IMR-90 (cell line): ENCODE data around the gene PRB3.

Source experiments
- BHLHE40 ChIP-seq: fragments of 150-350 bp; IDR thresholded peaks from 2 replicates; pipeline ENCODE4 v1.6.1; 2016; ENCODE audit warnings: mild to moderate bottlenecking, low read depth, low read length
- CTCF ChIP-seq: conservative IDR thresholded peaks from 2 replicates; pipeline ENCODE4 v1.5.1; 2012; ENCODE audit warnings: mild to moderate bottlenecking, low read depth, low read length, improper control_type of control experiment
- MAZ ChIP-seq: IDR thresholded peaks from 2 replicates; pipeline ENCODE4 v1.6.1; 2012; ENCODE audit warnings: low read depth, mild to moderate bottlenecking, low read length, improper control_type of control experiment, moderate library complexity, borderline replicate concordance
- POLR2A ChIP-seq: IDR thresholded peaks from 2 replicates; pipeline ENCODE4 v1.6.1; 2012; ENCODE audit warnings: mild to moderate bottlenecking, low read depth, low read length
- RAD21 ChIP-seq: IDR thresholded peaks from 2 replicates; pipeline ENCODE4 v1.6.1; 2012; ENCODE audit warnings: low read length, improper control_type of control experiment

GRCh38 chr12:11264501-11264900, 5.0 kb downstream of the PRB3 start:
- TF ChIP-seq CTCF (no peak), POLR2A (no peak), RAD21 (no peak), MAZ (no peak), BHLHE40 (no peak)
